Measurements from ENCODE around the gene SNTA1.
"Not testable (repeated sequence)": the region's sequence is repeated elsewhere in the genome, so short reads cannot be mapped to it uniquely, and the experiment has no call there.

SNTA1 gene

GRCh38 chr20:33465481-33466302 is 22.1 kb upstream of the SNTA1 start:
- DNase-seq, result no peak

- not testable (repeated sequence) for DNase-seq
Measured at GRCh38 chr20:33464759-33465158, 21.2 kb upstream of the SNTA1 start.

- DNase-seq, result no peak
Measured at GRCh38 chr20:33463332-33464101, 20.0 kb upstream of the SNTA1 start.

- no peak for DNase-seq
Measured at GRCh38 chr20:33460711-33461110, 17.1 kb upstream of the SNTA1 start.

GRCh38 chr20:33459599-33459998 is 16.0 kb upstream of the SNTA1 start:
- DNase-seq, result no peak

GRCh38 chr20:33456916-33457642 is 13.5 kb upstream of the SNTA1 start:
- peak; percentile 52 to 79 (median 68) for DNase-seq

GRCh38 chr20:33450867-33451266 is 7.3 kb upstream of the SNTA1 start:
- DNase-seq, result no peak

- DNase-seq, result no peak
Measured at GRCh38 chr20:33445881-33446625, 2.5 kb upstream of the SNTA1 start.

- peak in 3 of 5 donors; percentile 6 to 26 (median 17) for DNase-seq
Measured at GRCh38 chr20:33444797-33445560, 1.4 kb upstream of the SNTA1 start.

- DNase-seq, result peak in 3 of 5 donors; percentile 8 to 19 (median 14)
Measured at GRCh38 chr20:33443006-33443511, 504 bp downstream of the SNTA1 start.

- no peak for DNase-seq
Measured at GRCh38 chr20:33442136-33443005, 1.2 kb downstream of the SNTA1 start.

- DNase-seq, result no peak
Measured at GRCh38 chr20:33441142-33441955, 2.2 kb downstream of the SNTA1 start.

GRCh38 chr20:33440562-33440961 is 3.0 kb downstream of the SNTA1 start:
- not testable (repeated sequence) for DNase-seq

- no peak for DNase-seq
Measured at GRCh38 chr20:33438481-33438880, 5.1 kb downstream of the SNTA1 start.

GRCh38 chr20:33437141-33437911 is 6.2 kb downstream of the SNTA1 start:
- no peak for DNase-seq

- DNase-seq, result no peak
Measured at GRCh38 chr20:33434434-33434833, 9.1 kb downstream of the SNTA1 start.

GRCh38 chr20:33433465-33434234 is 9.9 kb downstream of the SNTA1 start:
- no peak for DNase-seq

All from T-helper 1 cell (primary cell).